Neural cell (in vitro differentiated cells): ENCODE data around the gene RNF182. TPM values are rescaled to one million over a fixed set of nuclear protein-coding genes. Genes with fewer than 3 reads are reported as not detected.

Source experiments
- H2AFZ ChIP-seq: fragments of 200-600, 300-800 bp; sonication (generic), shearing (Covaris generic); 2 replicates; pipeline ENCODE4 v1.6.0; 2014; ENCODE audit warnings: low read depth, mild to moderate bottlenecking, antibody characterized with exemption, low read length, moderate library complexity
- H3F3A ChIP-seq: fragments of 200-600 bp; shearing (Covaris generic); 2 replicates; pipeline ENCODE4 v1.6.1; 2016; ENCODE audit warnings: mild to moderate bottlenecking, moderate library complexity, mixed read lengths, antibody characterized with exemption, low read length; ENCODE audit not compliant: insufficient read depth, poor library complexity, severe bottlenecking
- H3K27ac ChIP-seq: fragments of 200-600, 300-800 bp; sonication (generic), shearing (Covaris generic); 2 replicates; pipeline ENCODE4 v1.5.1; 2014; ENCODE audit warnings: mild to moderate bottlenecking, low read length, moderate library complexity
- H3K27me3 ChIP-seq: fragments of 300-800, 200-600 bp; sonication (generic), shearing (Covaris generic); 2 replicates; pipeline ENCODE4 v1.6.0; 2014; ENCODE audit warnings: mild to moderate bottlenecking, low read depth, low read length, moderate library complexity; ENCODE audit not compliant: insufficient read depth
- H3K36me3 ChIP-seq: fragments of 300-800, 200-600 bp; sonication (generic), shearing (Covaris generic); 2 replicates; pipeline ENCODE4 v1.5.1; 2014; ENCODE audit warnings: mild to moderate bottlenecking, antibody characterized with exemption, low read length, moderate library complexity; ENCODE audit not compliant: insufficient read depth
- H3K4me2 ChIP-seq: fragments of 300-800, 200-600 bp; sonication (generic), shearing (Covaris generic); 2 replicates; pipeline ENCODE4 v1.6.0; 2014; ENCODE audit warnings: mild to moderate bottlenecking, low read length
- H3K4me3 ChIP-seq: fragments of 300-800, 200-600 bp; sonication (generic), shearing (Covaris generic); 2 replicates; pipeline ENCODE4 v1.5.1; 2014; ENCODE audit warnings: mild to moderate bottlenecking, low read length, moderate library complexity
- H3K79me2 ChIP-seq: fragments of 200-600 bp; shearing (Covaris generic); replicated peaks from 2 replicates; pipeline ENCODE4 v1.6.0; 2014; ENCODE audit warnings: mild to moderate bottlenecking, low read length, moderate library complexity; ENCODE audit not compliant: insufficient read depth
- H3K9ac ChIP-seq: fragments of 300-800, 200-600 bp; sonication (generic), shearing (Covaris generic); 2 replicates; pipeline ENCODE4 v1.6.1; 2016; ENCODE audit warnings: mild to moderate bottlenecking, low read length, mixed read lengths
- H3K9me2 ChIP-seq: fragments of 200-600 bp; shearing (Covaris generic); 2 replicates; pipeline ENCODE4 v1.6.1; 2016; ENCODE audit warnings: mild to moderate bottlenecking, low read length, mixed read lengths; ENCODE audit not compliant: insufficient read depth
- H3K9me3 ChIP-seq: fragments of 200-600, 300-800 bp; sonication (generic), shearing (Covaris generic); 2 replicates; pipeline ENCODE4 v1.6.1; 2016; ENCODE audit warnings: mild to moderate bottlenecking, mixed run types, low read length, moderate library complexity, mixed read lengths
- H4K20me1 ChIP-seq: fragments of 200-600 bp; shearing (Covaris generic); 2 replicates; pipeline ENCODE4 v1.6.1; 2016; ENCODE audit warnings: mild to moderate bottlenecking, mixed run types; ENCODE audit not compliant: insufficient read depth
- CTCF ChIP-seq: fragments of 450-650 bp; IDR thresholded peaks from 2 replicates; pipeline ENCODE4 v1.5.1; 2014; ENCODE audit warnings: antibody characterized with exemption, mild to moderate bottlenecking, moderate library complexity; ENCODE audit not compliant: poor library complexity, severe bottlenecking
- EP300 ChIP-seq: fragments of 450-650 bp; conservative IDR thresholded peaks from 2 replicates; pipeline ENCODE4 v1.6.1; 2014; ENCODE audit warnings: antibody characterized with exemption, mild to moderate bottlenecking, moderate library complexity; ENCODE audit not compliant: poor library complexity, severe bottlenecking
- EZH2 ChIP-seq: fragments of 200-600, 300-800 bp; shearing (Covaris generic), sonication (generic); IDR thresholded peaks from 2 replicates; pipeline ENCODE4 v1.6.1; 2014; ENCODE audit warnings: antibody characterized with exemption, low read length, borderline replicate concordance, mild to moderate bottlenecking; ENCODE audit not compliant: insufficient read depth, poor library complexity, severe bottlenecking
- MXI1 ChIP-seq: fragments of 450-650 bp; conservative IDR thresholded peaks from 2 replicates; pipeline ENCODE4 v1.6.1; 2014; ENCODE audit warnings: antibody characterized with exemption, mild to moderate bottlenecking; ENCODE audit not compliant: poor library complexity, severe bottlenecking
- POLR2AphosphoS5 ChIP-seq: IDR thresholded peaks from 2 replicates; pipeline ENCODE4 v1.6.1; 2012
- RAD21 ChIP-seq: fragments of 450-650 bp; conservative IDR thresholded peaks from 2 replicates; pipeline ENCODE4 v1.6.1; 2014; ENCODE audit warnings: antibody characterized with exemption, mild to moderate bottlenecking, moderate library complexity
- REST ChIP-seq: IDR thresholded peaks from 2 replicates; pipeline ENCODE4 v1.6.1; 2012; ENCODE audit warnings: borderline replicate concordance
- SMC3 ChIP-seq: fragments of 450-650 bp; conservative IDR thresholded peaks from 2 replicates; pipeline ENCODE4 v1.6.1; 2014; ENCODE audit warnings: antibody characterized with exemption, mild to moderate bottlenecking, moderate library complexity; ENCODE audit not compliant: poor library complexity
- TAF1 ChIP-seq: IDR thresholded peaks from 2 replicates; pipeline ENCODE4 v1.6.1; 2012; ENCODE audit warnings: low read depth
- polyA plus RNA-seq: library from polyadenylated mRNA; depleted of rRNA; stranded (reverse); fragments of >200 nt; gene quantifications from 2 replicates; pipeline ENCODE4 v1.2.3, GENCODE V29; 2014

The RNF182 gene
- polyA plus RNA-seq, 1 donor from 2014 or later: 8.0 TPM

GRCh38 chr6:13978102-13978640 lies 53.4 kb downstream of the RNF182 start:
- Histone ChIP-seq H2AFZ (no peak overlapping the region), H3K27ac (no peak overlapping the region), H3K27me3 (no peaks in the 10 kb centered on the region), H3K9ac (no peak overlapping the region), H4K20me1 (no peaks in the 10 kb centered on the region), H3K4me2 (no peak overlapping the region), H3K4me3 (no peak overlapping the region), H3K36me3 (no peaks in the 10 kb centered on the region), H3K79me2 (no peaks in the 10 kb centered on the region), H3K9me3 (peaks cover 4% of the 10 kb centered on the region), H3F3A (no peaks in the 10 kb centered on the region), H3K9me2 (no peaks in the 10 kb centered on the region)
- TF ChIP-seq EZH2 (no peak), MXI1 (no peak), TAF1 (no peak), EP300 (no peak), RAD21 (no peak), CTCF (no peak), POLR2AphosphoS5 (no peak), REST (no peak), SMC3 (no peak)

- H3K27ac ChIP-seq: no peak overlapping the region
- H3K27me3 ChIP-seq: no peaks in the 10 kb centered on the region
- no peak overlapping the region for H3K4me2 ChIP-seq
- H3K4me3 ChIP-seq: no peak overlapping the region
- no peaks in the 10 kb centered on the region for H3K9me2 ChIP-seq
- no peaks in the 10 kb centered on the region for H4K20me1 ChIP-seq
- no peak overlapping the region for H2AFZ ChIP-seq
- H3K79me2 ChIP-seq: no peaks in the 10 kb centered on the region
- H3K36me3 ChIP-seq: no peaks in the 10 kb centered on the region
- no peak overlapping the region for H3K9ac ChIP-seq
- no peak for TF ChIP-seq TAF1
- no peak for TF ChIP-seq EP300
- TF ChIP-seq RAD21: no peak
- TF ChIP-seq REST: no peak
- no peak for TF ChIP-seq POLR2AphosphoS5
- no peak for TF ChIP-seq CTCF
- no peak for TF ChIP-seq EZH2
- no peak for TF ChIP-seq MXI1
- no peak for TF ChIP-seq SMC3
- H3K9me3 ChIP-seq: peaks cover 3% of the 10 kb centered on the region
- H3F3A ChIP-seq: no peaks in the 10 kb centered on the region
Observed at GRCh38 chr6:13978787-13979186, 54.0 kb downstream of the RNF182 start.
